Brain microvascular endothelial cell (primary cell): ENCODE measurements around the gene WDR35.

Experiments
- DNase-seq: peaks from one replicate; pipeline ENCODE4 v3.0.0-alpha.2; 2020
- H3K27ac ChIP-seq: fragments of 250-450 bp; sonication (Bioruptor Pico); 2 replicates; pipeline ENCODE4 v1.5.1; 2020; ENCODE audit warnings: mild to moderate bottlenecking, moderate library complexity
- H3K27me3 ChIP-seq: fragments of 250-450 bp; sonication (Bioruptor Pico); replicated peaks from 2 replicates; pipeline ENCODE4 v1.5.1; 2020; ENCODE audit warnings: mild to moderate bottlenecking
- H3K36me3 ChIP-seq: fragments of 250-450 bp; sonication (Bioruptor Pico); replicated peaks from 2 replicates; pipeline ENCODE4 v1.5.1; 2020; ENCODE audit warnings: mild to moderate bottlenecking
- H3K4me3 ChIP-seq: 2 replicates; pipeline ENCODE4 v1.5.1; 2011; ENCODE audit warnings: low read depth, mild to moderate bottlenecking, control low read depth, low read length, moderate library complexity
- in situ Hi-C: cut with HindIII; loops from 2 replicates; pipeline ENCODE4 v1.10.0; 2017; ENCODE audit warnings: low sequenced_read_pairs, low pct_ligation_motif_present
- TF ChIP-seq, protein P1 (sequence below): IDR thresholded peaks from 2 replicates; pipeline ENCODE4 v1.5.1; 2011; ENCODE audit warnings: low read depth, mild to moderate bottlenecking, moderate library complexity, low read length, control low read depth, inconsistent platforms; ENCODE audit errors: missing control alignments

WDR35 gene

GRCh38 chr2:20033322-20033721 lies 43.4 kb upstream of the WDR35 start:
- TF ChIP-seq, protein P1, sequence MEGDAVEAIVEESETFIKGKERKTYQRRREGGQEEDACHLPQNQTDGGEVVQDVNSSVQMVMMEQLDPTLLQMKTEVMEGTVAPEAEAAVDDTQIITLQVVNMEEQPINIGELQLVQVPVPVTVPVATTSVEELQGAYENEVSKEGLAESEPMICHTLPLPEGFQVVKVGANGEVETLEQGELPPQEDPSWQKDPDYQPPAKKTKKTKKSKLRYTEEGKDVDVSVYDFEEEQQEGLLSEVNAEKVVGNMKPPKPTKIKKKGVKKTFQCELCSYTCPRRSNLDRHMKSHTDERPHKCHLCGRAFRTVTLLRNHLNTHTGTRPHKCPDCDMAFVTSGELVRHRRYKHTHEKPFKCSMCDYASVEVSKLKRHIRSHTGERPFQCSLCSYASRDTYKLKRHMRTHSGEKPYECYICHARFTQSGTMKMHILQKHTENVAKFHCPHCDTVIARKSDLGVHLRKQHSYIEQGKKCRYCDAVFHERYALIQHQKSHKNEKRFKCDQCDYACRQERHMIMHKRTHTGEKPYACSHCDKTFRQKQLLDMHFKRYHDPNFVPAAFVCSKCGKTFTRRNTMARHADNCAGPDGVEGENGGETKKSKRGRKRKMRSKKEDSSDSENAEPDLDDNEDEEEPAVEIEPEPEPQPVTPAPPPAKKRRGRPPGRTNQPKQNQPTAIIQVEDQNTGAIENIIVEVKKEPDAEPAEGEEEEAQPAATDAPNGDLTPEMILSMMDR, result no peak
- H3K36me3 ChIP-seq, result peaks cover 86% of the 10 kb centered on the region
- DNase-seq, result no peak
- H3K4me3 ChIP-seq, result no peak overlapping the region
- no peaks in the 10 kb centered on the region for H3K27me3 ChIP-seq
- in situ Hi-C loops, result no loop called here
- no peak overlapping the region for H3K27ac ChIP-seq

DNA sequence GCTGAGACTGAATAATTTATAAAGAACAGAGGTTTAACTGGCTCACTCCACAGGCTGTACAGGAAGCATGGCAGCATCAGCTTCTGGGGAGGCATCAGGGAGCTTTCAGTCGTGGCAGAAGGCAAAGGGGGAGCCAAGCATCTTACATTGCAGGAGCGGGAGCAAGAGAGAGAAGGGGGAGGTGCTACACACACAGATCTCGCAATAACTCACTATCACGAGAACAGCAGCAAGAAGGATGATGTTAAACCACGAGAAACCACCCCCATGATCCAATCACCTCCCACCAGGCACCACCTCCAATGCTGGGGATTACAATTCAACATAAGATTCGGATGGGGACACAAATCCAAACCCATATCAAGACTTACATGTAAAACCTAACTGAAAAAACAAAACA lies 40.3 kb upstream of the WDR35 start:
- no peak for DNase-seq
- Histone ChIP-seq H3K27me3 (no peaks in the 10 kb centered on the region), H3K4me3 (no peak overlapping the region), H3K36me3 (peaks cover 63% of the 10 kb centered on the region), H3K27ac (no peak overlapping the region)
- in situ Hi-C loops, result no loop called here
- TF ChIP-seq, protein P1, result no peak

GRCh38 chr2:20027705-20028434 lies 38.0 kb upstream of the WDR35 start:
- TF ChIP-seq, protein P1, result no peak
- no peak for DNase-seq
- Histone ChIP-seq H3K27me3 (no peaks in the 10 kb centered on the region), H3K4me3 (no peak overlapping the region), H3K27ac (no peak overlapping the region), H3K36me3 (peaks cover 39% of the 10 kb centered on the region)
- in situ Hi-C loops, result loop anchor here (10.0 kb wide), 1 partner anchor 67 kb away; no protein-coding TSS in a partner anchor

DNA sequence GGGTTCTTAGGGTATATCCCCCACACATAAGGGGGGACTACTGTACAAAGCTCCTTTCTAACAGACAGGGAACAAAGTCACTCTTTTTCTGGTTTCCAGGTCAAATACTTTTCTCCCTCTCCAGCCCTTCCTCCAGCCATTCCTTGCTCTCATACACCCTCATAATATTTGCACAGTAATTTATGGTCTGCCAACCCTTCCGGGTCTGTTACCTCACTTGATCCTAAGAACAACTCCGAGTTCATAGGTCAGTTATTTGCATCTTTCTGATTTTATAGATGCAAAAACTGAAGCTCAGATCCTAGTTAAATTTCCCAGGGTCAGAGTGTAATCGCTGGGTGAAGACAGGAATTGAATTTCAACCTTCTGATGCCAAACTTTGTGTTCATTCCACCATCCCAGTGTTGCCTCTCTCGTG lies 37.4 kb upstream of the WDR35 start:
- in situ Hi-C loops, result loop anchor here (10.0 kb wide), 1 partner anchor 68 kb away; no protein-coding TSS in a partner anchor
- TF ChIP-seq, protein P1, result no peak

DNA sequence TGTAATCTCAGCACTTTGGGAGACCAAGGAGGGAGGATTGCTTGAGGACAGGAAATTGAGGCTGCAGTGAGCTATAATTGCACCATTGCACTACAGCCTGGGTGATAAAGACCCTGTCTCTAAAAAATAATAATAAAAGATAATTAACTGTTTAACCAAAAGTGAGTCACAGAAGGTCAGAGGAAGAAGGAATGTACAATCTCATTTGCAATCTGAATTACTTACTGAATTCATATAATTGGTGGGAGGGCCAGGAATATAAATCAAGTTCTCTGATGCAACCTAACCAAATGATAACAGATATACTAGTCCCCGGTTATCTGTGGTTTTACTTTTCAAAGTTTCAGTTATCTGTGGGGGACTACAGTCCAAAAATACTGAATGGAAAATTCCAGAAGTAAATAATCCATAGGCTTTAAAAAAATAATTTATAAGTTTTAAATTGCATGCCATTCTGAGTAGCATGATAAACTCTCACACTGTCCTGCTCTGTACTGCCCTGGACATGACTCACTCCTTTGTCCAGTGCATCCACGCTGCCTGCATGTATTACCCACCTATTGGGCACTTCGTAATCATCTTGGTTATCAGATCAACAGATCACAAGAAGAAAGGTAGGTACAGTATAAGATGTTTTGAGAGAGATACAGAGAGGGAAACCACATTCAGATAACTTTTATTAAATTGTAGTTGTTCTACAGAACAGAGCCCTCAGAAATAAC lies 35.3 kb upstream of the WDR35 start:
- no peak for DNase-seq
- TF ChIP-seq, protein P1, result no peak

More for the DNA sequence above, 37.4 kb upstream of the WDR35 start:
- Histone ChIP-seq H3K27ac (no peak overlapping the region), H3K4me3 (no peak overlapping the region), H3K27me3 (no peaks in the 10 kb centered on the region), H3K36me3 (peaks cover 33% of the 10 kb centered on the region)
- no peak for DNase-seq

More for the DNA sequence above, 35.3 kb upstream of the WDR35 start:
- H3K36me3 ChIP-seq, result peaks cover 14% of the 10 kb centered on the region
- H3K27ac ChIP-seq, result no peak overlapping the region
- in situ Hi-C loops, result loop anchor here (10.0 kb wide), 1 partner anchor 70 kb away; no protein-coding TSS in a partner anchor
- no peaks in the 10 kb centered on the region for H3K27me3 ChIP-seq
- no peak overlapping the region for H3K4me3 ChIP-seq
